Endothelial cell of umbilical vein (primary cell): ENCODE results near the gene FBXO44.
A peak's percentile ranks its signal among the peaks of the same experiment; 100 is the strongest.

Experiments used
- CTCF ChIP-seq, 2 donors: IDR thresholded peaks; 1 replicate in 1 of 2; 2 replicates in 1 of 2; pipeline ENCODE4 v1.5.1; 2011; ENCODE audit warnings: low read length in 2 of 2, mild to moderate bottlenecking in 2 of 2, moderate library complexity in 2 of 2, control low read depth in 1 of 2, inconsistent platforms in 1 of 2, low read depth in 1 of 2; ENCODE audit not compliant: insufficient read depth in 1 of 2; ENCODE audit errors: extremely low read depth in 1 of 2
- EZH2 ChIP-seq: IDR thresholded peaks from 2 replicates; pipeline ENCODE4 v1.6.1; 2012; ENCODE audit warnings: borderline replicate concordance, low read depth, mild to moderate bottlenecking, moderate library complexity, low read length, inconsistent platforms; ENCODE audit not compliant: severe bottlenecking
- FOS ChIP-seq: IDR thresholded peaks from 2 replicates; pipeline ENCODE4 v1.6.1; 2011; ENCODE audit warnings: mild to moderate bottlenecking, low read length, moderate library complexity, borderline replicate concordance; ENCODE audit not compliant: insufficient read depth
- MAX ChIP-seq: IDR thresholded peaks from 2 replicates; pipeline ENCODE4 v1.6.1; 2011; ENCODE audit not compliant: insufficient read depth, insufficient read length
- POLR2A ChIP-seq: IDR thresholded peaks from 2 replicates; pipeline ENCODE4 v1.6.1; 2012; ENCODE audit warnings: low read depth, mild to moderate bottlenecking, control low read depth, low read length
- POLR2AphosphoS5 ChIP-seq: IDR thresholded peaks from 2 replicates; pipeline ENCODE4 v1.6.1; 2012; ENCODE audit warnings: low read depth, mild to moderate bottlenecking, control low read depth, low read length, moderate library complexity; ENCODE audit not compliant: insufficient read depth

GRCh38 chr1:11697188-11697892, 42.7 kb downstream of the FBXO44 start:
- TF ChIP-seq CTCF (IDR thresholded peaks at IDR 0.05; ENCODE audit: extremely low read depth in 1 of 2, insufficient read depth in 1 of 2, low read depth in 1 of 2, low read length in 2 of 2) (no peak), EZH2 (peak; percentile 9), MAX (no peak), POLR2A (no peak), FOS (no peak), POLR2AphosphoS5 (no peak)
